GM15510 (cell line): ENCODE results near the gene HIVEP3.

Experiments
- POLR2A ChIP-seq: IDR thresholded peaks from 3 replicates; pipeline ENCODE4 v1.6.1; 2011; ENCODE audit warnings: borderline replicate concordance; ENCODE audit not compliant: insufficient read length; ENCODE audit errors: extremely low read depth

HIVEP3 gene

GRCh38 chr1:41535276-41535675, 383.4 kb downstream of the HIVEP3 start:
- no peak for TF ChIP-seq POLR2A

DNA sequence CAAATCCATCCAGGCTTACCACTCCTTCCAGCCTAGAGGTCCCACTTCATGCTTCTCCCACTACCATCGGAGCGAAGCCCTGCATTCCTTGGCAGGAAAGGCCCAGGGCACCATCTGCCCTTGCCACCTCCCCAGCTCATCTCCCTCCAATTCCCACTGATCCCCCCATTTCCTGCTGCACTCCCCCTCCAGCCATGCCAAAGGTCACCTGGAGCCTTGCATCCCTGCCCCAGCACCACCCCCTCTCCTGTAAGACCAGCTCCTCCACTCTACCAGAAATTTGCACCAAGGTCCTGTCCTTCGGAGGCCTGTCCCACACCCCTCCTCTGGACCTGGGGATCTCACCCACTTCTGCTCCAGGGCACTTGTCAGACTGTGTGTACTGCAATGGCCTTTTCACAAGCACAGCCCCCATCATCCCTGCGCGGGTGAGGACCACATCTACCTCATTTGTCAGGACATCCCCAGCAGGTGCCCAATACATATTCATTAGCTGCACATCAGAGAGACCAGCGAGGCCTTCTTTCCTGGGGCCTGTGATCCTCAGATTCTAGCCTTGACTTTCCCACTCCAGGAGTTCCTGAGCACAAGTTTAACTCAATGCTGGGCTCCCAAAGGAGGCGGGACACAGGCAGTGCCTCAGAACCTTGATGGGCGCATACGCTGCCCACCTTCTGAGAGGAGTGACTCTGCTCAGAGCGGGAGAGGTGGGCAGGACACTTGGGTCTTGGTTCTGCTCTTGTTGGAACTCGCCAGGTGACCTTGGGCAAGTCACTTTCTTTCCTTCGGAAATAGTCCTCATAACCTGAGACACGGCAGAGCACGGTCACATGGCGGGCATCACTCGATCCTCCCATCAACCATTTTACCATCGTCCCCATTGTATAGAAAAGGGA, 384.3 kb downstream of the HIVEP3 start:
- no peak for TF ChIP-seq POLR2A

- TF ChIP-seq POLR2A, result no peak
Observed at GRCh38 chr1:41533731-41534080, 385.0 kb downstream of the HIVEP3 start.

GRCh38 chr1:41533016-41533730, 385.5 kb downstream of the HIVEP3 start:
- no peak for TF ChIP-seq POLR2A

DNA sequence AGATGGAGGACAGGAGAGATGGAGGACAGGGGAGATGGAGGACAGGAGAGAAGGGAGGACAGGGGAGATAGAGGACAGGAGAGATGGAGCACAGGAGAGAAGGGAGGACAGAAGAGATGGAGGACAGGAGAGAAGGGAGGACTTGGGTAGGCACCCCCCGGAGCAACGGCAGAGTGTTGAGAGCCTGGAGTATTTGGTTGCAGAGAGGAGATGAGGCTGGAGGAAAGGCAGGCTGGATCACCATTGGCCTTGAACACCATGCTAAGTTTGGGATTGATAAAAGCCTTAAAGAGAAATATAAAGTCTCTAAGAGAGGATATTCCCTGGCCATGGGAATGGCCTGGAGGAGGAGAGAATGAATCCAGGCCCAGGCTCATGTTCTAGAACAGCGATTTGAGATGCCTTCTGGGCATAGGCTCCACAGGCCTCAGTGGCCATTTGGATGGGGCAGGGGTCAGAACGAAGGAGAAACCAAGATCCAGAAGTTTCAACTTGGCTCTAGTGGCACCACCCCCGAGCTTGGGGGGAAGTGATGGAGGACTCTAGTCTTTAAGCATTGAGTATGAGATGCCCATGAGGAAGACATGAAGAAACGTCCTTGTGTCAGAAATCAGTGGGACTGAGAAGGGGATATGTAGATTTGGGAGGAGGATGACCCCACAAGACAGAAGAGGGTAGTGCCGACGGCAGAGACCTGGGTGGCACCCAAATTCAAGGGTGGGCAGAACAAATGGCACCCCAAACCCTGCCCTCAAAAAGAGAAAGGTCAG, 386.3 kb downstream of the HIVEP3 start:
- no peak for TF ChIP-seq POLR2A

GRCh38 chr1:41530411-41530810, 388.3 kb downstream of the HIVEP3 start:
- no peak for TF ChIP-seq POLR2A

- no peak for TF ChIP-seq POLR2A
Observed at GRCh38 chr1:41529621-41530395, 388.9 kb downstream of the HIVEP3 start.

GRCh38 chr1:41528726-41529605, 389.8 kb downstream of the HIVEP3 start:
- no peak for TF ChIP-seq POLR2A

- no peak for TF ChIP-seq POLR2A
Observed at GRCh38 chr1:41528106-41528505, 390.6 kb downstream of the HIVEP3 start.

- TF ChIP-seq POLR2A, result no peak
Observed at GRCh38 chr1:41526956-41527561, 391.7 kb downstream of the HIVEP3 start.

- no peak for TF ChIP-seq POLR2A
Observed at GRCh38 chr1:41525891-41526587, 392.7 kb downstream of the HIVEP3 start.
